ENCODE measurements around the gene LDHA.

Gene LDHA

GRCh38 chr11:18361154-18361553 is 33.2 kb upstream of the LDHA start:
- H3K9me3 ChIP-seq (ENCODE audit: insufficient read depth, low read length) = no peaks in the 10 kb centered on the region
- no peaks in the 10 kb centered on the region for H4K20me1 ChIP-seq (ENCODE audit: insufficient read depth, low read length)
- TF ChIP-seq CTCF (IDR thresholded peaks at IDR 0.05; ENCODE audit: low read depth, low read length) (no peak), EZH2phosphoT487 (IDR thresholded peaks at IDR 0.05; ENCODE audit: low read depth) (no peak)
- H3K4me1 ChIP-seq (ENCODE audit: low read length) = no peaks in the 10 kb centered on the region
- H3K4me3 ChIP-seq (ENCODE audit: low read length) = no peak overlapping the region
- no peak overlapping the region for H3K9ac ChIP-seq (ENCODE audit: low read length)
- H2AFZ ChIP-seq (ENCODE audit: low read depth, low read length) = no peak overlapping the region
- H3K36me3 ChIP-seq (replicated peaks; ENCODE audit: low read depth, low read length) = peaks cover 32% of the 10 kb centered on the region
- no peak overlapping the region for H3K4me2 ChIP-seq (ENCODE audit: low read length)
- H3K27me3 ChIP-seq (ENCODE audit: low read depth, low read length) = no peaks in the 10 kb centered on the region
- no peaks in the 10 kb centered on the region for H3K79me2 ChIP-seq (ENCODE audit: low read length)
- no peak overlapping the region for H3K27ac ChIP-seq (ENCODE audit: low read length)

GRCh38 chr11:18364495-18365073 is 29.8 kb upstream of the LDHA start:
- no peaks in the 10 kb centered on the region for H3K27me3 ChIP-seq (ENCODE audit: low read depth, low read length)
- H4K20me1 ChIP-seq (ENCODE audit: insufficient read depth, low read length) = no peaks in the 10 kb centered on the region
- no peak overlapping the region for H3K9ac ChIP-seq (ENCODE audit: low read length)
- H3K4me1 ChIP-seq (ENCODE audit: low read length) = no peaks in the 10 kb centered on the region
- H3K9me3 ChIP-seq (ENCODE audit: insufficient read depth, low read length) = no peaks in the 10 kb centered on the region
- no peak overlapping the region for H3K4me3 ChIP-seq (ENCODE audit: low read length)
- H3K4me2 ChIP-seq (ENCODE audit: low read length) = no peak overlapping the region
- TF ChIP-seq EZH2phosphoT487 (IDR thresholded peaks at IDR 0.05; ENCODE audit: low read depth) (no peak), CTCF (IDR thresholded peaks at IDR 0.05; ENCODE audit: low read depth, low read length) (no peak)
- H3K27ac ChIP-seq (ENCODE audit: low read length) = no peak overlapping the region
- H2AFZ ChIP-seq (ENCODE audit: low read depth, low read length) = no peak overlapping the region
- H3K36me3 ChIP-seq (replicated peaks; ENCODE audit: low read depth, low read length) = peaks cover 39% of the 10 kb centered on the region
- H3K79me2 ChIP-seq (ENCODE audit: low read length) = no peaks in the 10 kb centered on the region

- H3K79me2 ChIP-seq (ENCODE audit: low read length) = no peaks in the 10 kb centered on the region
- no peak overlapping the region for H3K27ac ChIP-seq (ENCODE audit: low read length)
- no peaks in the 10 kb centered on the region for H3K4me1 ChIP-seq (ENCODE audit: low read length)
- H3K4me3 ChIP-seq (ENCODE audit: low read length) = no peak overlapping the region
- H3K27me3 ChIP-seq (ENCODE audit: low read depth, low read length) = no peaks in the 10 kb centered on the region
- H3K4me2 ChIP-seq (ENCODE audit: low read length) = no peak overlapping the region
- H3K9me3 ChIP-seq (ENCODE audit: insufficient read depth, low read length) = no peaks in the 10 kb centered on the region
- no peak overlapping the region for H3K9ac ChIP-seq (ENCODE audit: low read length)
- H2AFZ ChIP-seq (ENCODE audit: low read depth, low read length) = no peak overlapping the region
- H4K20me1 ChIP-seq (ENCODE audit: insufficient read depth, low read length) = no peaks in the 10 kb centered on the region
- H3K36me3 ChIP-seq (replicated peaks; ENCODE audit: low read depth, low read length) = peaks cover 36% of the 10 kb centered on the region
- TF ChIP-seq CTCF (IDR thresholded peaks at IDR 0.05; ENCODE audit: low read depth, low read length) = no peak
- TF ChIP-seq EZH2phosphoT487 (IDR thresholded peaks at IDR 0.05; ENCODE audit: low read depth) = no peak
Measured at GRCh38 chr11:18365741-18366140, 28.6 kb upstream of the LDHA start.

- Histone ChIP-seq H3K36me3 (replicated peaks; ENCODE audit: low read depth, low read length) (peaks cover 36% of the 10 kb centered on the region), H3K4me1 (ENCODE audit: low read length) (no peaks in the 10 kb centered on the region), H3K79me2 (ENCODE audit: low read length) (no peaks in the 10 kb centered on the region), H3K27ac (ENCODE audit: low read length) (no peak overlapping the region), H2AFZ (ENCODE audit: low read depth, low read length) (no peak overlapping the region), H3K27me3 (ENCODE audit: low read depth, low read length) (no peaks in the 10 kb centered on the region), H3K4me2 (ENCODE audit: low read length) (no peak overlapping the region), H4K20me1 (ENCODE audit: insufficient read depth, low read length) (no peaks in the 10 kb centered on the region), H3K9ac (ENCODE audit: low read length) (no peak overlapping the region), H3K4me3 (ENCODE audit: low read length) (no peak overlapping the region), H3K9me3 (ENCODE audit: insufficient read depth, low read length) (no peaks in the 10 kb centered on the region)
- no peak for TF ChIP-seq EZH2phosphoT487 (IDR thresholded peaks at IDR 0.05; ENCODE audit: low read depth)
- no peak for TF ChIP-seq CTCF (IDR thresholded peaks at IDR 0.05; ENCODE audit: low read depth, low read length)
Measured at GRCh38 chr11:18366286-18366685, 28.1 kb upstream of the LDHA start.
